Measurements from ENCODE around the gene KIFAP3. TPM values are rescaled to one million over a fixed set of nuclear protein-coding genes. Genes with fewer than 3 reads are reported as not detected.
"Not testable (repeated sequence)": the region's sequence is repeated elsewhere in the genome, so short reads cannot be mapped to it uniquely, and the experiment has no call there.

KIFAP3 gene
- total RNA-seq: 26.0 and 26.8 TPM in 2 replicates

DNA sequence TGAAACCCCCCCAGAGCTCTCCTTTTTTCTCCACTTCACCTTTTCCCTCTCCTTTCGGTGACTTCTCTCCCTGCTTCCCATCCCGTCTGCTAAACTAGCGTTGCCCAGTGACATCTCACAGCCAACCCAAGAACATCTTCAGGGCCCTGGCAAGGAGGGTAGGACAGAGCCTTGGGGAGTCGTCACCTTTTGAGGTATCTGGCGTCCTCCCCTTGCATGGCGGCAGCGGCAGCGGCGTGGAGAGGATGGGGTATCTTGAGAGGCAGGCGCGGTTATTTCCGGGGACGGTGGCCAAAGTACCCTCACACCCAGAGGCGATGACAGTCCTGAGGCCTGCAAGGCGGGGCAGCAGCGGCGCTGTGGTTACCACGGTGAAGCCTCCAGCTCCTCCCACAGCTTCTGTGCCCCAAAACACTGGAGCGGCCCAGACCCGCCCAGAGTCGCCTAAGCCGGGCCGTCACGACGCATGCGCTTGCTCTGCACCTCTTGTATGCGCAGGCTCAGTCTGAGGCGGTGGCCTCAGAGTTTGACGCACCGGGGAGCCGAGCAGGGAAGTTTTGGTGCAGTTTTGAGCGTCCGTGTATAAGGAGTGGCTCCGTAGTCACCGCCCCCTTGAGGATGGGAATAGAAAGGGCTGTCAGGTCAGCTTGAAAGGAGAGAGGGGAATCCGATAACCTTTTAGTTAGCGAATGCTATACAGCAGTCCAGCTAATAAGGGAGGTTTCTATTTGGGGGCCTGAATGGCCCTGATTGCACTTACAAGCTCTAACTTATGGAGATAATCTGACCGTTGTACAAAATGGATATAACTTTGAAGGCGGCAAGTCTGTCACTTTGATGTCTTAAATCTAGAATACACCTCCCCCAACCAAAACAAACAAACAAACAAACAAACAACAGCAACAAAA is at the start of gene KIFAP3:
Gene KIFAP3 (minus strand): TSS at position 446 of the 908 bp plus-strand sequence. CDS start 228 bp downstream, at position 218.
- intact Hi-C loops (cut with micrococcal nuclease): loop anchor here (1.0 to 5.0 kb wide), 13 partner anchors 8 to 1897 kb away; partner anchors contain the start of genes ATP1B1, BLZF1, F5 and FMO4

DNA sequence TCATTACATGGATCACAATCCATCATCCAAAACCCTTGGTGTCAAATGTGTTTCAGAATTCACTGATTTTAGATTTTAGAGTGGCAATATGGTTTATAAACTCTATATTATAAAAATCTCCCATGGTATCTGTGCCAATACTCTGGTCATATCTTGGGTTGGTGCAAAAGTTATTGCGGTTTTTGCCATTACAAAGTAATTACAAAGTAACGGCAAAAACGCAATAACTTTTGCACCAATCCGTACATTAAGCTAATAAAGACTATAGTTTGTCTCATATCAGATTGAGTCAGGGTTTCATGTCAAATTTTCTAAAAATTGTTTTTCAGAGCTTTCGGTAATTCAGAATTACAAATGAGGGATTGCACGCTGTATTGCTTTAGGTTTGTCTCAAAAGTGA is 47.9 kb upstream of the KIFAP3 start:
- intact Hi-C loops (cut with micrococcal nuclease): no loop called here

DNA sequence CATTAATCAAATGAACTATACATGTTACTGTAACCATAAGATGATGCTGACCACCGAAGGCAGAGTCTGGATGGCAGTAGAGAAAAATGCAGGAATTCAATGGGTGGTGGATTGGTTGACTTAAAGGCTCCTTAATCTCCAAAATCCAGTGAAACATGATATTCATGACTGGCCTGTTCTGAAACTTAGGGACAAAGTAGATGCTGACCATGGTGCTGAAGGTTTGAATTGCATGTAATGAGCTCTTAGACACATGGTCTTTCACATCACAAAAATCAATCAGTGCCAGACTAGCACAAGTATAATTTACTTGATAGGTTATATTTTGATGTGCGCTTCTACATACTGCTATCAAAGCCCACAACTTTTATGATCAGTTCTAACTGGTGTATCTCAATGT is 40.4 kb upstream of the KIFAP3 start:
- intact Hi-C loops (cut with micrococcal nuclease): no loop called here

DNA sequence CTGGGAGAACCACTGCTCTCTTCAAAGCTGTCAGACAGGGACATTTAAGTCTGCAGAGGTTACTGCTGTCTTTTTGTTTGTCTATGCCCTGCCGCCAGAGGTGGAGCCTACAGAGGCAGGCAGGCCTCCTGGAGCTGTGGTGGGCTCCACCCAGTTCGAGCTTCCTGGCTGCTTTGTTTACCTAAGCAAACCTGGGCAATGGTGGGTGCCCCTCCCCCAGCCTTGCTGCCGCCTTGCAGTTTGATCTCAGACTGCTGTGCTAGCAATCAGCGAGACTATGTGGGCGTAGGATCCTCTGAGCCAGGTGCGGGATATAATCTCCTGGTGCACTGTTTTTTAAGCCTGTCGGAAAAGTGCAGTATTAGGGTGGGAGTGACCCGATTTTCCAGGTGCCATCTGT is 38.6 kb upstream of the KIFAP3 start:
- intact Hi-C loops (cut with micrococcal nuclease): not testable (repeated sequence)

DNA sequence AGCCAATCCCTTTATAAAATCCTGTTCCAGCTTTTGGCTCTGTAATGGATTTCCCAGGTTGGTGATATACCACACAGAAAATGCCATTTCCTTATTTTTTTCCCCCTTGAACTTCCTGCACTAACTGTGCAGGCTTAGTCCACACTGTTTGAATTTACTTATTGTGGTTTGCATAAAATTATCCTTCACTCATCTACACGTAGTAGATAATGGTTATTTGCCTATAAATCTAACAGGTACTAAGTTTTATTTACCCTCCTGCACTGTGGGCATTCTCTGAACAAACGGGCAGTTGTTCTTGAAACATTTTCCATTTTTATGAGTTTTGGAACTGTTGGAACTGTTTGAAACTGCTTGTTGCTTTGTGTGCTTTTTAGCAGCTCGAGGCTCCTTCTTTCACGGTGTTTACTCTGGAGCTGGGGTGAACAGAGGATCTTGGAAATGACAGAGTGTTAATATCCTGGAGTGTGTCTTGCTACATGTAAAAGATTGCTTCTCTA is 23.0 kb upstream of the KIFAP3 start:
- intact Hi-C loops (cut with micrococcal nuclease): no loop called here

DNA sequence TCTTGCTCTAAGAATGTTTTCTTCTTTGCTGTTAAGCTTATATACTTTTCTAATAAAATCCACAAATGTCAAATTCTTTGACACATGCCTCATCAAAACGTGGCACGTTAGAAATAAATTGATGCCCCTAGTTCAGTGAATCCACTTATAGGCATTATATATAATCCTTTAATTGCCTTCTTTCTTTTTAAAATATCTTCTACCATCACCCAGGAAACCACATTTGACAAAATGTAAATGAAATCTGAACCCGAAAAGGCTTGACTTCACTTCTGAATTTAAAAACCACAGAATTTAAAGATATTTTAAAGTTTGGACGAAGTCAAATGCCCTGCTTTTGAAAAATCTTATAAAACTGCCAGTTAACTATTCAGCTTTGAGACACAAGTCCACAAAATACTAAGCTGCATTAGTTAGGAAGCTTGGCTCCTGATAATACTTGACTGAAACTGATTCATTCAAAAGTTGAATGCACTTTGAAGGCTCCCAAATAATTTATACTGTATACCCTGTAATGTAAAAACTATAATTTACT is 22.4 kb upstream of the KIFAP3 start:
- intact Hi-C loops (cut with micrococcal nuclease): no loop called here

DNA sequence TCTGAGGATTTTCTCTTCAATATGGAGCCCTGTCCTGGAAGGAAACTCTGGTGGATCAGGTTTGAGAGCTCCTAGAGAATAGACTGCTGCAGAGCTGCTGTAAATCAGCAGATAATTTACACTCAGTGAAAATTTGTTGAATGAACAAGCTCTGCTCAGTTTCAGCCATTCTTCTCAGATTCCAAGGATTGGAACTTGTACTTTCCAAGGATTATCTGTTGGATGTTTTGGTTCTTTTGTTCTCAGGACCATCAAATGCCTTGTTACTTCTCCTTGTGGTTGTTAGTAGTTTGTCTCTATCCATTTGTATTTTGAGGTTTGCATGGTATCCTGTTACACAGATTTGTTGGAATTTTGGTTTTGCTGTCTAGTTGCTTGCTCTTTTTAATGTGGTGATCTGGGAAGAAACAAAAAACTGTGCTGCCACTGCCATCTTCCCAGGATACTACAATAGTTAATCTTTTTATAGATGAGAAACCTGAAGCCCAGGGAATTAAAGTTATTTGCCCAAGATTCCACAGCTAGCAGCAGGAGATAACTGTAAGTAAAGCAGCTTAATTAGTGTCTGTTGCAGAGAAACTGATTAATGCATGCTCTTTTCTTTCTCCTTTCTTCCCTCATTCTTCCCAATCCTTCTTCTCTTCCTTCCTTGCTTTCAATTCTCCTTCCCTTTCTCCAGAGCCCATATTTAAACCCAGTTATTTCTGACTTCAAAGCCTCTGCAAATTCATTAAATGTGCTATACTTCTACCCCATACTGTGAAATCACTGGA is 21.7 kb upstream of the KIFAP3 start:
- intact Hi-C loops (cut with micrococcal nuclease): no loop called here

DNA sequence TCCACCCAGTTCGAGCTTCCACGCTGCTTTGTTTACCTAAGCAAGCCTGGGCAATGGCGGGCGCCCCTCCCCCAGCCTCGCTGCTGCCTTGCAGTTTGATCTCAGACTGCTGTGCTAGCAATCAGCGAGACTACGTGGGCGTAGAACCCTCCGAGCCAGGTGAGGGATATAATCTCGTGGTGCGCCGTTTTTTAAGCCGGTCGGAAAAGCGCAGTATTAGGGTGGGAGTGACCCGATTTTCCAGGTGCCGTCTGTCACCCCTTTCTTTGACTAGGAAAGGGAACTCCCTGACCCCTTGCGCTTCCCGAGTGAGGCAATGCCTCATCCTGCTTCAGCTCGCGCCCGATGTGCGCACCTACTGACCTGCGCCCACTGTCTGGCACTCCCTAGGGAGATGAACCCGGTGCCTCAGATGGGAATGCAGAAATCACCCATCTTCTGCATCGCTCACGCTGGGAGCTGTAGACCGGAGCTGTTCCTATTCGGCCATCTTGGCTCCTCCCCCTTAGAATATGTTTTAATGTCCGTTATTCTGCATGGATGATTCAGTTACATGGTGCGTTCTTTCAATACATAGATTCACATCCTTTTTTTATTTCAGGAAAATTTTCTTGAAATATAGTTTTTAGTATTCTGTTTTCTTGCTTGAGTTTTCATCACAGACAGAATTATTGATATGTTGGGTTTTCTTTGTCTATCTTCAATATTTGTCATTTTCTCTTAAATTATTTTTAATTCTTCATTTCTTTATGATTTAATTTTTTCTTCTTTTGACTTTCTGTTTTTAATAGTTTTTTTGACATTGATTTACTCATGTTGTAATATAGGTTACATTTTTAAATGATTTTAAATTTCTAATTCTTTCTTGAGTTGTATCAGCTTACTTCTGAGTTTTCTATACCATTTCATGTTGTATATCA is 20.5 kb upstream of the KIFAP3 start:
- intact Hi-C loops (cut with micrococcal nuclease): not testable (repeated sequence)

DNA sequence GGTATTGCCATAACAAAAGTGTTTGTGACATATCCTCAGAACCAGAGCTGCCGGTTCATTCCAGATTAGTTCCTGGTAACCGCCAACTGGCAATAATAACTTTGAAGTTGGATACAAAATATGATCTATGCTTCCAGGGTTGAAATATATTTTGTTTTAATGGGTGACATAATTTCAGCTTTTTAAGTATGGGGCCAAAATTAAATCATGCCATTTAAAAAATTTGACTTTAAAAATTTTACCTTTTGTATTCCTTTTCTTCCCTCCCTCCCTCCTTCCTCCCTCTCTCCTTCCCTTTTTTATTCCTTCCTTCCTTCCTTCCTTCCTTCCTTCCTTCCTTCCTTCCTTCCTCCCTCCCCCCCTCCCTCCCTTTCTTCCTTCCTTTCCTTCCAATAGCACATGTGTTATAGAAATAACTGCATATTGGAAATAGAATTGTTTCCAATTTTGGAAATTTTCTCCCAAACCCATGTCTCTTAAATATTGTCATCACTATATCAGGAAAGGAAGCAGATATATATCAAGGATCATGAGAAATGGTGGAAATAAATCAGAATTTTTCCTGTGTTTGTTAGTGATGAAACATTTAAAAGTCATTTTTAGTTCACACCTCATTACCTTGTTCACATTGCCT is 12.0 kb upstream of the KIFAP3 start:
- intact Hi-C loops (cut with micrococcal nuclease): no loop called here

DNA sequence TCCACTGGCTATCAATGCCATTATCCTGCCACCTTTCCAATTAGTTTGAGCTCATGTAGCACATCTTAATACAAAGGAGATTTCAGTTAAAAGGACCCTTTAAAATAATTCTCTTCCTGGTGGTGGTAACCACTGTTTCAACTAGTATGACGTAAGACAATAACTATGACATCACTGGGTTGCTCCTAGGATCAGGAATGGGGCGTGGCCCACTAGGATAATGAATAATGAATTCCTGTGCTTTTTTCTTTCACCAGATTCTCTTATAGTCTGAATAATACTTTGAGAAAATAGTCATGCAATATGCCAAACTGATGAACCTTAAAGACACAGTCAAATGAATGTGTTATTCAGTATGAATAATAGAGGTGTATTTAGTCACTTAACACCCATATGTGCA is 10.6 kb upstream of the KIFAP3 start:
- intact Hi-C loops (cut with micrococcal nuclease): no loop called here

DNA sequence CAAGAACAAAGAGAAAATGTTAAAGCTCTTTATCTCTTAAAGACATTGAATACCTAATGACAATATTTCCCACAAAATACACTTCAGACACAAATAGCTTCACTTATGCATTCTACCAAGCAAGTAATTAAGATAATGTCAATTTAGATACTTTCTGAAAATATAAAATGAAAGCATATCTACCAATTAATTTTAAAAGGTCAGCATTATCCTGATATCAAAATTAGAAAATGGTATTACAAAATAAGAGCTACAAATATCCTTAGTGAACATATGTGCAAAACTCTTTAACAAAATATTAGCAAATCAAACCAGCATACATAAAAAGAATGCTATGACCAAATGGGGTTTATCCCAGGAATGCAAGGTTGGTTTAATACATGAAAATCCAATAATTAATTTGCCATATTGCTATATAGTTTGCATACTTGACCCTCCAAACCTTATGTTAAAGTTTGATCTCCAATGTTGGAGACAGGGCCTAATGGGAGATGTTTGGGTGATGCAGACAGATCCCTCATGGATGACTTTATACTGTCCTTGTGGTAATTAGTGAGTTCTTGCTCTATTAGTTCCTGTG is 4.2 kb upstream of the KIFAP3 start:
- intact Hi-C loops (cut with micrococcal nuclease): no loop called here

DNA sequence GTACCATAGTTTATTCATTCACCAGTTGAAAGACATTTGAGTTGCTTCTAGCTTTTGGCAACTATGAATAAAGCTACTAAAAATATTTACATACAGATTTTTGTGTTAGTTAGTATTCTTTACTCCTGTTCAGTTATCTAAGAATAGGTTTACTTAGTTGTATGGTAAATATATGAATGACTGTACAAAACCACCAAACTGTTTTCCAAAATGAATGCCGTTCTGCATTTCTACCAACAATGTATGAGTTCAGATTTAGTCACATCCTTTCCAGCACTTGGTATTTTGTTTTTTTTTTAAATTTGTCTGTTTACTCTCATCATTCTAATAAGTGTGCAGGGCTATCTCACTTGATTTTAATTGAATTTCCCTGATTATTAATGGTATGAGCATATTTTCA is 3.4 kb upstream of the KIFAP3 start:
- intact Hi-C loops (cut with micrococcal nuclease): no loop called here

DNA sequence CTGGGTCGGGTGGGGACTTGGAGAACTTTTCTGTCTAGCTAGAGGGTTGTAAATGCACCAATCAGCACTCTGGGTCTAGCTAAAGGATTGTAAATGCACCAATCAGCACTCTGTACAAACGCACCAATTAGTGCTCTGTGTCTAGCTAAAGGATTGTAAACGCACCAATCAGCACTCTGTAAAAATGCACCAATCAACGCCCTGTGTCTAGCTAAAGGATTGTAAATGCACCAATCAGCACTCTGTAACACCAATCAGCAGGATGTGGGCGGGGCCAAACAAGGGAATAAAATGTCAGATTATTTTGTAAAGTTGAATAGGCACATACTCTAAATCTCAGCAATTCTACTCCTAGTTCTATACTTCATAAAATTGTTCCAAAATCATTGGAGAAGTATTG is 2.5 kb upstream of the KIFAP3 start:
- intact Hi-C loops (cut with micrococcal nuclease): not testable (repeated sequence)

DNA sequence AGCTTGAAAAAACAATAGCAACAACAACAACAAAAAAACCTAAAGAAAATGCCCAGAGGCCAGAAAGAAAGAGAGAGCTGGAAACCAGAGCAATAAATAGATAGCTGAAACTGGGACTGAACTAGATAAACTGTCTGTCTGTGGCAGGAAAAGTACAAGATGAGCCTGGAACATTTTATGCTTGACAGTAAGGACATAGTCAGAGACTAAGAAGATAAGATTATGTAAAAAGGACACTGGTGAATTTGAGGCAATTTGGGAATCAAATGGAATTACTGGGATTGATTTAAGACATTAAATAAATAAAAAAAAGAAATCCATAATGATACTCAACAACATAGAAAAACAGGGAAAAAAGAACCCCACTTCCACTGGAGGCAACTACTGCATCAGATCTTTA is 1.7 kb upstream of the KIFAP3 start:
- intact Hi-C loops (cut with micrococcal nuclease): no loop called here

DNA sequence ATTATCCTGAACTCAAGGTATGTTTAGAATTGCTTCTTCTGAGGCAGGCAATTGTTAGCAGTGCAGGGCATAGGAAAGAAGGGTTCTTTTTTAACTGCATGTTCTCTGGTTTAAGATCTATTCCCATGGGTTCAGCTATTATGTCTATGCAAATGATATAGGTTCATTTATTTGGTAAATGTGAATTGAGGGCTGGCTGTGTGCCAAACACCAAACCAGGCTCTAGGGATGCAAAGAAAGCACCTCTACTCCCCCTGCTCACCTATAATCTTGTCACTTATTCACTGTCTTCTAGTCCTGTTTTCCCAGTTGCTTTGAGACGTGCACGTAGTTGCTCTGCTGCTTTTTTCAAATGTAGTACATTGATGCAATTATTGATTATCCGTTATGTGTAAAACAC is 691 bp upstream of the KIFAP3 start:
- intact Hi-C loops (cut with micrococcal nuclease): loop anchor here (2.0 kb wide), 4 partner anchors 146 to 1412 kb away; partner anchors contain the start of gene ATP1B1

DNA sequence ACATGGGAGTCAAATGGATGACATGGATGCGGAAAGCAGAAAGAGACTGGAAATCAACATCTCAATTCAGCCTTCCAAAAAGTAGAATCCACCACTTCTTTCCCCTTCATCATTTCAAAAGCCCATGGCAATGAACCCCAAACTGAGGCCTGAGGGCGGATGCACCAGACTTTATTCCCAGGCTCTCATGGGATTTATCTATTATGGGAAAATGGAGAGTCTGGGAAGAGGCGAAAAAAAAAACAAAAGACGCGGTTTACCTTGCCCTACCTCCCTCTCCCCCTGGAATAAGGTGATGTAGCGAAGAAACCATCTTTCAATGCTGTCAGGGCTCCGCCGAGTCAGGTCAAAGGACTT is 624 bp downstream of the KIFAP3 start:
- intact Hi-C loops (cut with micrococcal nuclease): loop anchor here (1.0 to 5.0 kb wide), 13 partner anchors 8 to 1897 kb away; partner anchors contain the start of genes ATP1B1, BLZF1, F5 and FMO4

DNA sequence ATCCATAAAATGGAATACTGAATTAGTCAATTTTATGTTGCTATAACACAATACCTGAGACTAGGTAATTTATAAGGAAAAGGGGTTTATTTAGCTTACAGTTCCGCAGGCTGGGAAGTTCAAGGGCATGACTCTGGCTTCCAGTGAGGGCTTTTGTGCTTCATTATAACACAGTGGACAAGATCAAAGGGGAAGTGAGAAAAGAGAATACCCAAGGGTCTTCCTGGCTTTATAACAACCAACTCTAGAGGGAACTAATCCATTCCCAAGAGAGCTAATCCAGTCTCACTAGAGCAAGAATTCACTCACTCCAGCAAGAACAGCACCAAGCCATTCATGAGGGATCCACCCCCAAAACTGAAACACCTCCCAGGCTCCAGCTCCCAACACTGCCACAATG is 3.1 kb downstream of the KIFAP3 start:
- intact Hi-C loops (cut with micrococcal nuclease): loop anchor here (5.0 kb wide), 3 partner anchors 359 to 1894 kb away; partner anchors contain the start of genes F5, SELL and TIPRL

DNA sequence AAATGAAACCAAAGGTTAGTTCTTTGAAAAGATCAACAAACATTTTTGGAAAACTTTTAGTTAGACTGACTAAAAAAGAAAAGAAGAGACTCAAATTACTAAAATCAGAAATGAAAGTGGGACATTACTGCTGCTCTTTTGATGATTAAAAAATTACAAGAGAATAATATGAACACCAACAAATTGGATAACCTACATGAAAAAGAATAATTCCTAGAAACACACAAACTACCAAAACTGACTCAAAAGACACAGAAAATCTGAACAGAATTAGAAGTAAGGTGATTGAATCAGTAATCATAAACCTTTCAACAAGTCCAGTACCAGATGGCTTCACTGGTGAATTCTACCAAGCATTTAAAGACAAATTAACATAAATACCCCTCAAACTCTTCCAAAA is 5.6 kb downstream of the KIFAP3 start:
- intact Hi-C loops (cut with micrococcal nuclease): loop anchor here (1.0 kb wide), 1 partner anchor 1712 kb away; the partner anchor contains the start of gene METTL13

DNA sequence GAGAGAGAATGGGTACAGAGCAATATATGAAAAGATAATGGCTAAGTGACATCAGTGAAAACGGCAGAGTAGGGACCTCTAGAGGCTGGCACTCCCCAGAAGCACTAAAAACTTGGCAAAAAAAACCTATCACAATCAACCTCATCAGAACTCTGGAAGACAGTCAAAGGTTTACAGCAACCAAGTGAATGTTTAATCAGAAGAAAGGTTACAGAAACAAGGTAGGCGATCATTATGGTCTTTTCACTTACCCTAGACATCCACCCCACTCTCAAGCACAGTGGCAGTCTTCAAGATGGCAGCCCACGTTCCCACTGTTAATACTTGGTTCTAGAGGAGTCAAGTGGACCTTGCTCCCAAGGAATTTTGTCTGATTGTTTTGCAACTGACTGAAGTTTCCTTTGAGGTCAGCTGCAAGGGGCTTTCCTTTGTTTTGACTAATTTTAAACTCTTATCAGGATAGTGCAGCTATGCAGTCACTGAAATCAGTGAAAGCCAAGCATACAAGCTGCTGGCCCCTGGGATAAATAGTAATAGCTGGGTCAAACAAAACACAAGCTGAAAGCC is 7.2 kb downstream of the KIFAP3 start:
- intact Hi-C loops (cut with micrococcal nuclease): no loop called here

All from T-helper 1 cell treated with Interleukin-12 subunit alpha and Interleukin-12 subunit beta and Interleukin-4 antibody, amounts not matched to agents 30 ng/mL and 1 ng/mL, for 36 hours (primary cell).